GM12865 (cell line): ENCODE results near the gene ILDR1.
"Not testable (repeated sequence)": the region's sequence is repeated elsewhere in the genome, so short reads cannot be mapped to it uniquely, and the experiment has no call there.

Experiments used
- DNase-seq: peaks from one replicate; pipeline ENCODE4 v3.0.0; 2010; ENCODE audit warnings: low read depth
- H3K4me3 ChIP-seq: 2 replicates; pipeline ENCODE4 v1.5.1; 2011; ENCODE audit warnings: mild to moderate bottlenecking, low read depth, low read length, control low read depth
- TF ChIP-seq, protein P1 (sequence below): IDR thresholded peaks from 2 replicates; pipeline ENCODE4 v1.5.1; 2011; ENCODE audit warnings: low read length, control low read depth, low read depth, inconsistent platforms; ENCODE audit not compliant: insufficient read depth; ENCODE audit errors: missing control alignments

ILDR1 gene

GRCh38 chr3:122060040-122060698 lies 38.1 kb upstream of the ILDR1 start:
- TF ChIP-seq, protein P1, sequence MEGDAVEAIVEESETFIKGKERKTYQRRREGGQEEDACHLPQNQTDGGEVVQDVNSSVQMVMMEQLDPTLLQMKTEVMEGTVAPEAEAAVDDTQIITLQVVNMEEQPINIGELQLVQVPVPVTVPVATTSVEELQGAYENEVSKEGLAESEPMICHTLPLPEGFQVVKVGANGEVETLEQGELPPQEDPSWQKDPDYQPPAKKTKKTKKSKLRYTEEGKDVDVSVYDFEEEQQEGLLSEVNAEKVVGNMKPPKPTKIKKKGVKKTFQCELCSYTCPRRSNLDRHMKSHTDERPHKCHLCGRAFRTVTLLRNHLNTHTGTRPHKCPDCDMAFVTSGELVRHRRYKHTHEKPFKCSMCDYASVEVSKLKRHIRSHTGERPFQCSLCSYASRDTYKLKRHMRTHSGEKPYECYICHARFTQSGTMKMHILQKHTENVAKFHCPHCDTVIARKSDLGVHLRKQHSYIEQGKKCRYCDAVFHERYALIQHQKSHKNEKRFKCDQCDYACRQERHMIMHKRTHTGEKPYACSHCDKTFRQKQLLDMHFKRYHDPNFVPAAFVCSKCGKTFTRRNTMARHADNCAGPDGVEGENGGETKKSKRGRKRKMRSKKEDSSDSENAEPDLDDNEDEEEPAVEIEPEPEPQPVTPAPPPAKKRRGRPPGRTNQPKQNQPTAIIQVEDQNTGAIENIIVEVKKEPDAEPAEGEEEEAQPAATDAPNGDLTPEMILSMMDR: no peak
- DNase-seq: no peak
- H3K4me3 ChIP-seq: no peak overlapping the region

DNA sequence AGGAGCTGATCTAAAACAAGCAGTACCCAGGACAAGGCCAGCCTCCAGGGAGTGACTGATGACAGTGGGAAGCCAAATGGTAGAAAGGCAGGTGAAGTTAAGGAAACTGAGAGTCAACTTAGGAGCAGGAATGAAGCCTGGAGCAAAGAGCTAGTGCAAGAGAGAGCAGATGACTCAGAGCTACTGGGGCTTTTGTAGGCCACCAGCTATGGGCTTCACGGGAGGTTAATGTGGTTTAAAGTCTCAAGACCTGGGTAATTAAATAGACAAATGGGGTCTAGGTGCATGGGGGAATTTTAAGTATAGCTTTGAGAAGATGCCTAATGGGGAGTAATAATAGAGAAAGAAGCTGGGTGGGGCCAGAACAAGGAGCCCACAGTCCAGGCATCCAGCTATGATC lies 36.2 kb upstream of the ILDR1 start:
- peak overlapping the region; percentile 61 for H3K4me3 ChIP-seq
- TF ChIP-seq, protein P1: no peak
- peak; percentile 63 for DNase-seq

DNA sequence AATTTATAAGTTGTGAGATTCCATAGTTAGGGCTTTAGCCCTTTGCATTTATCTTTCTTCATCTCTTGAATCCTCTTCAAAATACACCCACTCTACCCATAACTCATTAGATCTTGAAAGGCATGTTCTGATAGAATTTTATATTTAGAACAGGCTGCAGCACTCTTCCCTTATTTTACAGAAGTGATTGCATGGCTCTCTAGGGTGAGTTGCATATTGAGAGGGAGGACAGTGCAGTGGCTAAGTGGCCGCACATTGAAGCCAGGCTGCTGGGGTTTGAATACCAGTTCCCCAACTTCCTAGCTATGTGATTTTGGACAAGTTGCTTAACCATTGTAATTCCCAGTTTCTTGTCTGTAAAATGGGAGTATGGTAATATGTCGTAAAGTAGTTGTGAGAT lies 35.6 kb upstream of the ILDR1 start:
- no peak for DNase-seq
- H3K4me3 ChIP-seq: peak overlapping the region; percentile 61
- TF ChIP-seq, protein P1: no peak

GRCh38 chr3:122055215-122055614 lies 33.2 kb upstream of the ILDR1 start, which contains the start of gene CD86:
TSS of gene CD86 (plus strand) at chr3:122055362. CDS start at chr3:122055490, 128 bp downstream.
- peak; percentile 94 for DNase-seq
- TF ChIP-seq, protein P1: no peak
- H3K4me3 ChIP-seq: peak within 1 kb of the TSS; percentile 61

GRCh38 chr3:122052968-122053367 lies 30.9 kb upstream of the ILDR1 start:
- H3K4me3 ChIP-seq: no peak overlapping the region
- TF ChIP-seq, protein P1: no peak
- DNase-seq: peak; percentile 72

- not testable (repeated sequence) for DNase-seq, H3K4me3 ChIP-seq
Measured at GRCh38 chr3:122047773-122048172, 25.7 kb upstream of the ILDR1 start.

GRCh38 chr3:122047296-122047695 lies 25.2 kb upstream of the ILDR1 start:
- not testable (repeated sequence) for DNase-seq, H3K4me3 ChIP-seq

DNA sequence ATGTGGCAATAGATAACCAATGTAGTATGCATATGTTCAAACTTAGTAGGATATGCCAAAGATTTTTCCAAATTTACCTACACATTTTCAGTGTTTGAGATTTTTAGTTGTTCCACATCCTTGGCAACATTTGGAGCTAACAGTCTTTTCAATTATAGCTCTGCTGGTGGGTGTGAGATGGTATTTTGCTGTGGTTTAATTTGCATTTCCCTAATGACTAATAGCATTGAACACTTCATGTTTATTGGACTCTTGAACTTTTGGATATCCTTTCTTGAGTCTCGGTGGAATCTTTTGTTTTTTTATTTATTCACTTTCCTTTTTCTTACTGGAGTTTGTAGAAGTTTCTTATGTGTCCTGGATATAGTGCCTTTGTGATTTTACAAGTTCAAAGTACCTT lies 11.0 kb upstream of the ILDR1 start:
- H3K4me3 ChIP-seq: no peak overlapping the region
- TF ChIP-seq, protein P1: no peak
- DNase-seq: no peak
